Measurements from ENCODE around the gene PCNA. TPM values are rescaled to one million over a fixed set of nuclear protein-coding genes. Genes with fewer than 3 reads are reported as not detected.
A peak's percentile ranks its signal among the peaks of the same experiment; 100 is the strongest.

Gene PCNA
- 10 to 100 TPM; 15.5 to 55.9 (median 42.3) TPM for total RNA-seq

DNA sequence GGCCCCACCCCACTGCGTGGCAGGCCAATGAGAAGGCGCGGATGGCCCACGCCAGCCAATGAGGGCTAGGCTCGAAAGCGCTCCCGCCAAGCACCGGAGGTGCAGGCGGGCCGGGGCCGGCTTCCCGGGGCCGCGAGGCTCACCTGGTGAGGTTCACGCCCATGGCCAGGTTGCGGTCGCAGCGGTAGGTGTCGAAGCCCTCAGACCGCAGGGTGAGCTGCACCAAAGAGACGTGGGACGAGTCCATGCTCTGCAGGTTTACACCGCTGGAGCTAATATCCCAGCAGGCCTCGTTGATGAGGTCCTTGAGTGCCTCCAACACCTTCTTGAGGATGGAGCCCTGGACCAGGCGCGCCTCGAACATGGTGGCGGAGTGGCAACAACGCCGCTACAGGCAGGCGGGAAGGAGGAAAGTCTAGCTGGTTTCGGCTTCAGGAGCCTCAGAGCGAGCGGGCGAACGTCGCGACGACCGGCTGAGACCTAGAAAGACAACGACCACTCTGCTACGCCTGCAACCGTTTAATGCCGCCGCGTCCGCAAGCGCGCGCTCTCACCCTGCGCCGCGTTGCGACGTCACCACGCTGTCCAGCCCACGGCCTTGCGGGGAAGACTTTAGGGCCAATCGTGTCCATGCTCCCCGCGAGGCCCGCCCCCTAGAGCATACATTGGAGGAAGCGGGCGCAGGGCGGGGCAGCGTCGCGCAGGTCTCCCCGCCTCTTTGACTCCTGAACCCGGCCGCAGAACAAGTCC, at the start of gene PCNA:
Gene PCNA, minus strand, starts transcription at position 524 of the 750 bp plus-strand sequence. Its CDS starts 160 bp downstream, at position 364.
- peaks cover 7 to 28% (median 15%) of the 10 kb centered on the region in 4 donors for H3K36me3 ChIP-seq
- H3K4me3 ChIP-seq: peak within 1 kb of the TSS; percentile 63 to 95 (median 84)
- TF ChIP-seq POLR2AphosphoS5 (IDR thresholded peaks at IDR 0.05): peak; percentile 97
- TF ChIP-seq, protein P1, sequence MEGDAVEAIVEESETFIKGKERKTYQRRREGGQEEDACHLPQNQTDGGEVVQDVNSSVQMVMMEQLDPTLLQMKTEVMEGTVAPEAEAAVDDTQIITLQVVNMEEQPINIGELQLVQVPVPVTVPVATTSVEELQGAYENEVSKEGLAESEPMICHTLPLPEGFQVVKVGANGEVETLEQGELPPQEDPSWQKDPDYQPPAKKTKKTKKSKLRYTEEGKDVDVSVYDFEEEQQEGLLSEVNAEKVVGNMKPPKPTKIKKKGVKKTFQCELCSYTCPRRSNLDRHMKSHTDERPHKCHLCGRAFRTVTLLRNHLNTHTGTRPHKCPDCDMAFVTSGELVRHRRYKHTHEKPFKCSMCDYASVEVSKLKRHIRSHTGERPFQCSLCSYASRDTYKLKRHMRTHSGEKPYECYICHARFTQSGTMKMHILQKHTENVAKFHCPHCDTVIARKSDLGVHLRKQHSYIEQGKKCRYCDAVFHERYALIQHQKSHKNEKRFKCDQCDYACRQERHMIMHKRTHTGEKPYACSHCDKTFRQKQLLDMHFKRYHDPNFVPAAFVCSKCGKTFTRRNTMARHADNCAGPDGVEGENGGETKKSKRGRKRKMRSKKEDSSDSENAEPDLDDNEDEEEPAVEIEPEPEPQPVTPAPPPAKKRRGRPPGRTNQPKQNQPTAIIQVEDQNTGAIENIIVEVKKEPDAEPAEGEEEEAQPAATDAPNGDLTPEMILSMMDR (IDR thresholded peaks at IDR 0.05): peak in 4 of 6 experiments; percentile 25 to 57 (median 40)
- TF ChIP-seq POLR2A (IDR thresholded peaks at IDR 0.05): peak in 3 of 4 donors; percentile 80 to 97 (median 94)
- TF ChIP-seq EP300 (IDR thresholded peaks at IDR 0.05): peak in 1 of 4 donors; percentile 44
- peaks cover 12 to 22% (median 16%) of the 10 kb centered on the region in 4 donors for H3K4me1 ChIP-seq
- H3K27me3 ChIP-seq: no peaks in the 10 kb centered on the region
- H3K27ac ChIP-seq: peak within 1 kb of the TSS; percentile 87 to 89 (median 88)
- 2% methylated on average over 11 to 35 of the region's 71 CpGs for WGBS, 2 donors
- ATAC-seq (ENCODE audit: low FRiP score in 2 of 2) (peak; percentile 100), DNase-seq (peak; percentile 98 to 99)
- no peaks in the 10 kb centered on the region for H3K9me3 ChIP-seq

DNA sequence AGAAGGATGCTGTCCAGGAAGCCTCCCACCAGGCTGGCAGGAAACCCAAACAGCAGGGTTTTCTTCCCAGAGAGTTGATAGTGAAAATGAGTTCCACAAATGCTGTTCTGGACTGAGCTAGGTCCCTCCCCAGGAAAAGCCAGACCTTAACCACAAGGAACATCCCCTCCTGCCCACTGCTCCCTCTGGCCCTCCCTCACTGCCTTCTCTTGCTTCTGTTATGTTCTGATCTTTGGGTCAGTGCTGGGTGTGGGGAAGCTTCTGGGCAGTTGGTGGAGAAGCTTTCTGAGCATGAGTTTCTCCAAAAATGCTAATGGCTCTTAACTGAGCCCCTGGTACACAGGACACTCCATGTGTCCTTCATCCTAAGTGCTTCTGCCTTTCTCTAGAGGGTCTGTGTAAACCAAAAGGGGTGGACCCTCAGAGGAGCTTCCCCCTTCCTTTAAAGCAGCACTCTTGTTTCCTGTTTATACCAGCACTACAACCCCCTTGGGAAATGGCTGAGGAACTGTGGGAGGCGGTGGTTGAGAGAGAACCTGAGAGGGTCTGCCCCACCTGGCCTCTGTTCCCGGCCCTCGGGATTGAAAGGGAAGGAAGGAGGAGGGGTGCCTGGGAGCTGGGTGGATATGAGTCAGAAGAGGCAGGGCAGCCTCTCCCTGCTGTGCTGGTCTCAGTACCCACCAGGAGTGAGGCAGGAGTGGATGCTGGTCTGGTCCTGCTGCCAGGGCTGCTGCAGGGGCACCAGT, 49.1 kb upstream of the PCNA start:
- peak overlapping the region; percentile 32 to 78 (median 75) for H3K27ac ChIP-seq
- peaks cover 41 to 86% (median 48%) of the 10 kb centered on the region in 4 donors for H3K4me1 ChIP-seq
- peak in 1 of 2 donors; percentile 69 for DNase-seq
- H3K4me3 ChIP-seq: no peak overlapping the region
- 11 to 25% methylated on average over 2 to 3 of the region's 3 CpGs for WGBS, 2 donors
- ATAC-seq (ENCODE audit: low FRiP score in 2 of 2): peak; percentile 57 to 60
- TF ChIP-seq POLR2A (IDR thresholded peaks at IDR 0.05) (no peak), EP300 (IDR thresholded peaks at IDR 0.05) (no peak), POLR2AphosphoS5 (IDR thresholded peaks at IDR 0.05) (peak in 1 of 2 donors; percentile 15)
- TF ChIP-seq, protein P1 (IDR thresholded peaks at IDR 0.05): no peak
- H3K27me3 ChIP-seq: no peaks in the 10 kb centered on the region
- no peaks in the 10 kb centered on the region for H3K9me3 ChIP-seq
- peaks cover 0 to 4% (median 0%) of the 10 kb centered on the region in 4 donors for H3K36me3 ChIP-seq

DNA sequence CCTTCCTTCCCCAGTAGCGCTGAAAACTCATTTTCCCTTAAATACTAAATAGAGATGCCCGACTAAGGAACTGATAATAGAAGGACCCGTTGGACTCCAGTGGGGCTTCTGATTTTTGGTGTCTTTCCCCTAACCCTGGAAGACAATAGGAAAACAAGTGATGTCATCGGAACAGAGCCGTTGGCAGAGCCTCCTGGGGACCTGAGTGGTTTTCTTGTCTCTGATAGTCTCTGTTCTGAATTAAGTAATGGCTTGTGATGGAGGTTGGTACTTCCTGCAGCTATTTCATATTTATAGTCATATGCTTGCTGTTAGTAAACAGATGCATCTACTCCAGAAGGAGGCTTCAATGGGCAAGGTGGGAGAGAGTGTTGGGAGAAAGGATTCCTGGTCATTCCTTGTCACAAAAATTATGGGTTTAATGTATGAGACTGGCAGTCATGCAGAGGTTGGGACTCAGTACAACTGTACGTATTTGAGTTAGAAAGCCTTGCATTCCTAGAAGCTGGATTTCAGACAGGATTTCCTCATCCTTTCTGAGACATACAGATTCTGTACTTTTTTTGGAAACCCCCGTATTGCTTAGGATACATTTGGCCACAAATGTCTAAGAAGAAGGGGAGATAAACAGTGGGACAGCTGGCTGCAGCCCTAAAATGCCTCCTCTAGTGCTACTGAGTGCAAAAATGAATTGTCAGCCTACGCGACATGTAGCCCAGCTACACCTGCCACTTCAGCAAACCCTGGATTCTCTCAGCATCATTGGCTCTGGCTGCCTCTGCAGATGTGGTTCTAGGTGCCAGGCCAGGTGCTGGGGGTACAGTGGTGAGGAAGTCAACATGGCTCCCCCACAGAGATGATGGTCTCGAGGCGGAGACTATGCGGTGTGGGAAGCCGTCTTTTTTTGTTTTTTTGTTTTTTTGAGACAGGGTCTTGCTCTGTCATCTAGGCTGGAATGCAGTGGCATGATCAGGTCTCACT, 45.2 kb upstream of the PCNA start:
- TF ChIP-seq, protein P1 (IDR thresholded peaks at IDR 0.05): no peak
- TF ChIP-seq EP300 (IDR thresholded peaks at IDR 0.05) (no peak), POLR2AphosphoS5 (IDR thresholded peaks at IDR 0.05) (no peak), POLR2A (IDR thresholded peaks at IDR 0.05) (no peak)
- Histone ChIP-seq H3K27me3 (no peaks in the 10 kb centered on the region), H3K4me3 (no peak overlapping the region), H3K9me3 (no peaks in the 10 kb centered on the region), H3K27ac (no peak overlapping the region), H3K36me3 (no peaks in the 10 kb centered on the region), H3K4me1 (peaks cover 26 to 67% (median 30%) of the 10 kb centered on the region in 4 donors)
- DNase-seq (no peak), ATAC-seq (ENCODE audit: low FRiP score in 2 of 2) (no peak)
- 79 to 83% methylated on average over 13 of the region's 13 CpGs for WGBS, 2 donors

DNA sequence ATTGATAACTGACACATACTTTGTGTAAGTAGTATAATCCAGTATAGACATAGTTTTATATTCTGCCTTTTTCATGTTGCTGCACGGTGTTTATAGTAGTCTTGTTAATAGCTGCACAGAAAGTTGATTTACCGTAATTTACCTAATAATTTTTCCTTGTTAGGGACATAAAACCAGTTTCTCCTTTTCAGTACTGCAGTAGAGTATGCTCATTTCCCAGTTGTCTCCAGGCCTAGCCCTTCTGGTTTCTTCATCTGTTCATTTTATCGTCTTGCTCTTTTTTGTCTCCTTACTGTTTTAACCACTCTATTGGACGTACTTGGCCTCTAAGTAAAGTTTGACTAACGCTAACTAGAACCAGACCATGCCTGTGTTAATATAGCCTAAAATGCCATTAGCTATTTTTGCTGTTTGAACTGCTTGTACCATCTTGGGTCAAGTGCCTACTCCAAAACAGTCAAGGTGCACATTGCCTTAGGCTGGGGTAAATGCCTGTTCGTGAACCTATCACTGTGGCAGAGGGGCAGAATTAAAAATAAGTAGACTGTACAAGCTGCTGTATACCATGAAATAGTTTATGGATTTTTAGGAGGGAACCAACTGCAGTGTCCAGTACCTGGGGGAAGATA, 41.9 kb upstream of the PCNA start:
- 75 to 83% methylated on average over 6 of the region's 6 CpGs for WGBS, 2 donors
- H3K27ac ChIP-seq: peak overlapping the region in 1 of 4 donors; percentile 37

More for the DNA sequence above, 41.9 kb upstream of the PCNA start:
- TF ChIP-seq, protein P1 (IDR thresholded peaks at IDR 0.05): no peak
- peak in 1 of 4 donors; percentile 4 for TF ChIP-seq EP300 (IDR thresholded peaks at IDR 0.05)
- H3K9me3 ChIP-seq: no peaks in the 10 kb centered on the region
- H3K27me3 ChIP-seq: no peaks in the 10 kb centered on the region
- H3K36me3 ChIP-seq: no peaks in the 10 kb centered on the region
- ATAC-seq (ENCODE audit: low FRiP score in 2 of 2): no peak
- H3K4me1 ChIP-seq: peaks cover 12 to 45% (median 16%) of the 10 kb centered on the region in 4 donors
- no peak overlapping the region for H3K4me3 ChIP-seq
- no peak for DNase-seq
